Measurements from ENCODE around the gene NEURL1.
"Not testable (repeated sequence)": the region's sequence is repeated elsewhere in the genome, so short reads cannot be mapped to it uniquely, and the experiment has no call there.

NEURL1 gene

DNA sequence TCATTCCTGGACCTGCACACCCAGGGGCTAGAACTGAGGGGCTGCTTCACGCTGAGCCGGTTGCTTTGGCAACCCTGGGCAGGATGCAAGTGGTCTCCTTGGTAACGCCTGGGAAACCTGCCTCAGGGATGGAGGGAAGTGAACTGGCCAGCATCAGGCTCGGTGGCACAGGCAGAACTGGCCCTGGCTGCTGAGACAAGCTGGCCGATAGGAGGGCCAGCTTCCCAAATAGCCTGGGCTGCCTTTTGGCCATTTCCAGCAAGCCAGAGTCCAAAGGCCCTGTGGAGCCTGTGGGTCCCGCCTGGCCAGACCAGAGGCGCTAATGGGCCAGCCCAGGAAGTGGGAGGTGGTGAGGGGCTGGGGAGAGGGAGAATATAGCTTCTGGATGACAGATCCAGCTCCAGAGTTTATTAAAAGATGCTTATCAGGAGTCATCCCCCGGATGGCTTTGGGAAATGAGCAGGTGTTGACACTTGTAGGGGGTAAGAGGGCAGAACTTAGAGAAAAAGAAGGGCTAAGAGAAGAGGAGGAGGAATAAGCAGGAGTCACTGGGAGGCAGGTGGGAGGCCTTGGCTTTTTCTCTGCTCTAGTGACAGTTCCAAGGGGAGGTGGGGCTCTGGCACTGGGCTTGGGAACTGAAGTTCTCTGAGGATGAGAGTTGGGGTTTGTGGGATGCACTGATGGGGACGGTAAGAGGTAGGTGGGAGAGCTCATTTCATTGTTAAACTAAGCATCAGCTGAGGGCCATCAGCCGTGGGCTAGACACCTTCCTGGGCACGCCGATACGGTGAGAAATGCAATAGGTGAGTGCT, 9.6 kb downstream of the NEURL1 start:
- H3K9ac ChIP-seq (ENCODE audit: low read length in 5 of 5) = no peak overlapping the region

DNA sequence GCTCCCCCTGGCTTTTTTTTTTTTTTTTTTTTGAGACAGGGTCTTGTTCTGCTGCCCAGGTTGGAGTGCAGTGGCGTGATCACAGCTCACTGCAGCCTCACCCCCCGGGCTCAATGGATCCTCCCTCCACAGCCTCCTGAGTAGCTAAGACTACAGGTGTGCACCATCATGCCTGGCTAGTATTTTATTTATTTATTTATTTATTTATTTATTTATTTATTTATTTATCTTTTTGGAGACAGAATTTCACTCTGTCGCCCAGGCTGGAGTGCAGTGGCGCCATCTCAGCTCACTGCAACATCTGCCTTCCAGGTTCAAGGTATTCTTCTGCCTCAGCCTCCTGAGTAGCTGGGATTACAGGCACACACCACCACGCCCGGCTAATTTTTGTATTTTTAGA, 10.3 kb downstream of the NEURL1 start:
- H3K27ac ChIP-seq (ENCODE audit: low read depth, low read length); H3K9me3 ChIP-seq (ENCODE audit: control insufficient read depth in 5 of 5, low read length in 5 of 5); H3K36me3 ChIP-seq (ENCODE audit: control insufficient read depth in 5 of 5, insufficient read depth in 5 of 5, low read length in 5 of 5); H3K9ac ChIP-seq (ENCODE audit: low read length in 5 of 5); H3K4me3 ChIP-seq (ENCODE audit: low read depth in 1 of 5, low read length in 5 of 5); H3K4me1 ChIP-seq (ENCODE audit: control insufficient read depth in 5 of 5, insufficient read depth in 5 of 5, low read length in 5 of 5): not testable (repeated sequence)
- peaks cover 9 to 27% (median 22%) of the 10 kb centered on the region in 5 donors for H3K27me3 ChIP-seq (ENCODE audit: control insufficient read depth in 5 of 5, insufficient read depth in 4 of 5, low read length in 5 of 5)

More for the DNA sequence above, 9.6 kb downstream of the NEURL1 start:
- Histone ChIP-seq H3K4me1 (ENCODE audit: control insufficient read depth in 5 of 5, insufficient read depth in 5 of 5, low read length in 5 of 5) (no peaks in the 10 kb centered on the region), H3K4me3 (ENCODE audit: low read depth in 1 of 5, low read length in 5 of 5) (no peak overlapping the region), H3K27ac (ENCODE audit: low read depth, low read length) (no peak overlapping the region), H3K9me3 (ENCODE audit: control insufficient read depth in 5 of 5, low read length in 5 of 5) (no peaks in the 10 kb centered on the region), H3K27me3 (ENCODE audit: control insufficient read depth in 5 of 5, insufficient read depth in 4 of 5, low read length in 5 of 5) (peaks cover 9 to 21% (median 17%) of the 10 kb centered on the region in 5 donors), H3K36me3 (ENCODE audit: control insufficient read depth in 5 of 5, insufficient read depth in 5 of 5, low read length in 5 of 5) (no peaks in the 10 kb centered on the region)

DNA sequence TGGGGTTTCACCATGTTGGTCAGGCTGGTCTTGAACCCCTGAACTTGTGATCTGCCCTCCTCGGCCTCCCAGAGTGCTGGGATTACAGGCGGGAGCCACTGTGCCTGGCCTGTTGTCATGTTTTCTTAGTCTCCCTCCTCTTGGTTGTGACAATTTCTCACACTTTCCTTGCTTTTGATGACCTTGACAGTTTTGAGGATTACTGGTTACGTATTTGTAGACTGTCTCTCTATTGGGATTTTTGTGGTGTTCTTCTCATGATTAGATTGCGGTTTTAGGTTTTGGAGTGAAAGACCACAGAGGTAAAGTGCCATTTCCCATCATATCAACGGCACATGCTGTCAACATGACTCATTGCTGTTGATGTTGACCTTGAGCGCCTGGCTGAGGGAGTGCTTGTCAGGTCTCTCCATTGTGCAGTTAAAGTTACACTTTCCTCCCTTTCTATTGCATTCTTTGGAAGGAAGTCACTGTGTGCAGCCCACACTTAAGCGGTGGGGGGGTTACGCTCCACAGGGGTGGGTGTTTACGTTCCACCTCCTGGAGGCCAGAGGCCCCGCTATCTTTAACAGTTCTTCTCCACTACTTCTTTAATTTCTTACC, 10.8 kb downstream of the NEURL1 start:
- H3K27me3 ChIP-seq (ENCODE audit: control insufficient read depth in 5 of 5, insufficient read depth in 4 of 5, low read length in 5 of 5) = peaks cover 9 to 27% (median 22%) of the 10 kb centered on the region in 5 donors
- no peak overlapping the region for H3K4me3 ChIP-seq (ENCODE audit: low read depth in 1 of 5, low read length in 5 of 5)
- H3K4me1 ChIP-seq (ENCODE audit: control insufficient read depth in 5 of 5, insufficient read depth in 5 of 5, low read length in 5 of 5) = no peaks in the 10 kb centered on the region
- H3K9ac ChIP-seq (ENCODE audit: low read length in 5 of 5) = no peak overlapping the region
- H3K27ac ChIP-seq (ENCODE audit: low read depth, low read length) = no peak overlapping the region
- no peaks in the 10 kb centered on the region for H3K36me3 ChIP-seq (ENCODE audit: control insufficient read depth in 5 of 5, insufficient read depth in 5 of 5, low read length in 5 of 5)
- no peaks in the 10 kb centered on the region for H3K9me3 ChIP-seq (ENCODE audit: control insufficient read depth in 5 of 5, low read length in 5 of 5)

DNA sequence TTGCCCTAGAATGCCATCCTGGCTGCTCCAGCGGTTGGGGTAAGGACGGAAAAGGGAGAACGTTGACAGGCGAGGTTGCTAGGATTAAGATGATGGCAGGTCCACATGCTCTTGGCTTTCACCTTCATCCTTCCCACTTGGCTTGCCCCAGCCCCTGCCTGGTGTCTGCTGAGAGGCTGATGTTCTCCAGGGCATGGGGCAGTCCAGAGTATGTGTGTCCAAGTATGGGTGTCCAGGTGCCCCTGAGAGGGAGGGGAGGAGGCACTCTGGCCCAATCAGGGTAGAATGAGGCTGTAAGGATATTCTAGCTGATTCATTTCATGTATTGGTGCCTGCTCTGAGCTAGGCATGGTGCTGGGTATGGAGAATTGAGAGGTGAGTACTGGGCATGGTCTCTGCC, 12.6 kb downstream of the NEURL1 start:
- Histone ChIP-seq H3K9ac (ENCODE audit: low read length in 5 of 5) (no peak overlapping the region), H3K27ac (ENCODE audit: low read depth, low read length) (no peak overlapping the region), H3K27me3 (ENCODE audit: control insufficient read depth in 5 of 5, insufficient read depth in 4 of 5, low read length in 5 of 5) (peaks cover 6 to 21% (median 19%) of the 10 kb centered on the region in 5 donors), H3K4me1 (ENCODE audit: control insufficient read depth in 5 of 5, insufficient read depth in 5 of 5, low read length in 5 of 5) (no peaks in the 10 kb centered on the region), H3K36me3 (ENCODE audit: control insufficient read depth in 5 of 5, insufficient read depth in 5 of 5, low read length in 5 of 5) (no peaks in the 10 kb centered on the region), H3K4me3 (ENCODE audit: low read depth in 1 of 5, low read length in 5 of 5) (no peak overlapping the region), H3K9me3 (ENCODE audit: control insufficient read depth in 5 of 5, low read length in 5 of 5) (no peaks in the 10 kb centered on the region)

DNA sequence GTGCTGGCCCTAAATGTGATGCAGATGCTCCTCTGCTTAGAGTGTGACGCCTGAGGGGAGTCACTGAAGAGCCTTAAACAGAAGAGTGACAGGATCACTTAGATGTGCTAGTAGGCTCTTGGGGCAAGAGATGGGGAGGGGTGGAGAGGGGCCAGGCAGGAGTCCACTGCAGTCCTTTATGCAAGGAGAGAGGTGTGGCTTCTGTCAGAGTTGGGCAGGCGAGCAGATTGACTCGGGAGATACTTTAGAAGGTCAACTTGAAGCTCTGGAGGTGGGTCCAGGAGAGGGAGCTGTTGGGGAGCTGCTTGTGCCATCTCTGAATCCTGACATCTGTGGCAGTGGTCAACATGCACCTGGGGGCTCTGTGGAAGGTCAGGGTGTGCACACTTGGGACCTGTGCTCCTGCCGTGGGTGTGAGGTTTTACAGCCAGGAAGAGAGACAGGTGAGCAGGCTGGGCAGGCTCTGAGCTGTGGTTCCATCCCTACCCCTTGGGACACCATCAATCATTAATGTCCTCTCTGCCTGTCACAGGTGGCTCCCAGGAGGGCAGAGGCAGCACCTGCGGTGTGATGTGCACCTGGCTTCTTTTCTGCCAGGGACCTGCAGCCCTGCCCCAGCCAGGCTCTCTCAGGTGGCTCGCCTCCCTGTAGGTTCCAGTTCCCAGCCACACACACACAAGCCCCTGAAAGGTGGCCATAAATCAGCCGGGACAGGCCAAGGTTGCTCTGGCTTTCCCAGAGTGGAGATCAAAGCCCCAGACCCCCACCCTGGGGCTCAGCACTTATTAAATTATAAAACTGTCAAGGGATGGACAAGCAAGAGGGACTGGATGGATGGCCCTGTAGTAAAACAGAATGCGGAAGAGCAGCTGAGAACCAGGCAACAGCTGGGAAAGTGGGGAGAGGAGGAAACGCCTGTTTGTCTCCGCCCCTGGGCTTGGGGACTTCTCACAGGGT, 14.0 kb downstream of the NEURL1 start:
- H3K9ac ChIP-seq (ENCODE audit: low read length in 5 of 5) = no peak overlapping the region
- H3K27ac ChIP-seq (ENCODE audit: low read depth, low read length) = no peak overlapping the region
- no peak overlapping the region for H3K4me3 ChIP-seq (ENCODE audit: low read depth in 1 of 5, low read length in 5 of 5)
- no peaks in the 10 kb centered on the region for H3K4me1 ChIP-seq (ENCODE audit: control insufficient read depth in 5 of 5, insufficient read depth in 5 of 5, low read length in 5 of 5)
- H3K27me3 ChIP-seq (ENCODE audit: control insufficient read depth in 5 of 5, insufficient read depth in 4 of 5, low read length in 5 of 5) = peaks cover 5 to 19% (median 17%) of the 10 kb centered on the region in 5 donors
- no peaks in the 10 kb centered on the region for H3K36me3 ChIP-seq (ENCODE audit: control insufficient read depth in 5 of 5, insufficient read depth in 5 of 5, low read length in 5 of 5)
- H3K9me3 ChIP-seq (ENCODE audit: control insufficient read depth in 5 of 5, low read length in 5 of 5) = no peaks in the 10 kb centered on the region

DNA sequence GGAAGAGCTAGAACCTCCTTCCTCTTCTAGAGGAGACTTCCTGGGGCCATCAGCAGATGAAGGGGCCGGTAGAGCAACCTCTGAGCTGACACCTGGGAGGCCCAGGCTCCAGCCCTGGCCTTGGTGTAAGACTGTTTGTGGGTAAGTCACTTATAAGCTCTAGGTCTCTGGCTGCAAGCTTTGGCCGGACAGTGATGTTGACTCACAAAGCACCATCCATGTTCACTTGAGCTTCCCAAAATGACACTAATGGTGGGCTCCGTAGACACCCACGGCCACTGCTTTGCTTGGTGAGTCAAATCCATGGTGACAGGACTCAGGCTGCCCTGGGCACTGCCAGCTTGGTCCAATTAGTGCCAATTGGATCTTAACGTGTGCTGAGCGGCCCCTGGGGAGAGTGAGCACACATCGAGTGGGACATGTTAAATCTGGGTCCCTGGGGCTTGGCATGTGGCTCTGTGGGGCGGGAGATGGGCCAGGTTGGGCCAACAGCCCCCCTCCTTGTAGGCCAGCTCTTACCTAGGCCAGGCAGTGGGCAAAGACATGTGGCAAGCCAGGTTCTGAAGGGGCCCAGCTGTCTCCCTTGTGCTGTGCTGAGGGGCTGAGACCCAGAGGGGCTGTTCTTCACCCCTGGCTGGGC, 16.7 kb downstream of the NEURL1 start:
- Histone ChIP-seq H3K9me3 (ENCODE audit: control insufficient read depth in 5 of 5, low read length in 5 of 5) (no peaks in the 10 kb centered on the region), H3K27ac (ENCODE audit: low read depth, low read length) (no peak overlapping the region), H3K9ac (ENCODE audit: low read length in 5 of 5) (no peak overlapping the region), H3K4me1 (ENCODE audit: control insufficient read depth in 5 of 5, insufficient read depth in 5 of 5, low read length in 5 of 5) (peaks cover 0 to 1% (median 0%) of the 10 kb centered on the region in 5 donors), H3K4me3 (ENCODE audit: low read depth in 1 of 5, low read length in 5 of 5) (no peak overlapping the region), H3K27me3 (ENCODE audit: control insufficient read depth in 5 of 5, insufficient read depth in 4 of 5, low read length in 5 of 5) (peaks cover 5 to 17% (median 16%) of the 10 kb centered on the region in 5 donors), H3K36me3 (ENCODE audit: control insufficient read depth in 5 of 5, insufficient read depth in 5 of 5, low read length in 5 of 5) (no peaks in the 10 kb centered on the region)

DNA sequence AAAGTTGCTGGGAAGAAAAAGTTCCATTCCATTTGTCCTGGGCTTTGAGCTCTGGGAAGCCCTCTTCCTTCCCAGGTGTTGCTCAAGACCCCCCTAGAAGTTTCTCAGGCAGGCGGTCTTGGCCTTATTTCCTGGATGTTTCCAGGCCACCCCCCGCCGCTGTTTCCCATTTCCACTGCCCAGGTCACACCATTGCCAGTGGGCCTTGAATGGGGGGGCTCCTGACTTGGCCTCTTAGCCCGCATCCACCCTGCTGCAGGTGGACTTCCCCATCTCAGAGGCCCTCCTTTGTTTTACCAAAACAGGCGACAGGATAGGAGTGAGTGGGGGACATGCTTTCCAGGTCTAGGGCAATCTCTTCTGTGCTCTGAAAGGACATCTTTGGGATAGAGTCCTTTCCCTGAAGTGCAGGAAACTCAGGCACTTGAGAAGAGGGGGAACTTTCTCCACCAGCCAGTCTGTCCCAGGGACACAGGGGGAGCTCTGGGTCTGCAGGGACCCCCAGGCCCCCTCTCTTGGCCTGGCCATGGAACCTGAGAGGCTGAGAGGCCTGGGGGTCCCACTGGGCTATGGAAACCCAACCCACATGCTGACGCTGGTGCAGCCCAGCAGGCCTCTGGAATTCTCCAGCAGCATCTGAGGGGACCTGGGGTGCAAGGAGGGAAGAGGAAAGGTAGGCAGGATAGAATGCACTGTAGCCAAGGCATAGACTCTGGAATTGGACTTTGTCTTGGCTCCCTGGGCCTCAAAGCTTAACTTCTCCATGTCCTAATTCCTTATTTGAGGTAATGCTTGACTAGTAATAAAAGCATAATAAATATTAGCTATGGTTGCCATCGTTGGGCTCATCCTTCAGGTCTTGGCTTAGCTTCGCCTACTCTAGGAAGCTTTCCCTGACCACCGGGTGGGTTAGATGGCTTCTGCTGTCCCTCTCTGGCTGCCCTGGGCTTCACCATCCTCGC, 17.6 kb downstream of the NEURL1 start:
- peaks cover 5 to 13% (median 11%) of the 10 kb centered on the region in 5 donors for H3K27me3 ChIP-seq (ENCODE audit: control insufficient read depth in 5 of 5, insufficient read depth in 4 of 5, low read length in 5 of 5)
- H3K4me1 ChIP-seq (ENCODE audit: control insufficient read depth in 5 of 5, insufficient read depth in 5 of 5, low read length in 5 of 5) = peaks cover 0 to 8% (median 0%) of the 10 kb centered on the region in 5 donors
- no peak overlapping the region for H3K4me3 ChIP-seq (ENCODE audit: low read depth in 1 of 5, low read length in 5 of 5)
- no peaks in the 10 kb centered on the region for H3K36me3 ChIP-seq (ENCODE audit: control insufficient read depth in 5 of 5, insufficient read depth in 5 of 5, low read length in 5 of 5)
- H3K27ac ChIP-seq (ENCODE audit: low read depth, low read length) = no peak overlapping the region
- no peak overlapping the region for H3K9ac ChIP-seq (ENCODE audit: low read length in 5 of 5)
- no peaks in the 10 kb centered on the region for H3K9me3 ChIP-seq (ENCODE audit: control insufficient read depth in 5 of 5, low read length in 5 of 5)

DNA sequence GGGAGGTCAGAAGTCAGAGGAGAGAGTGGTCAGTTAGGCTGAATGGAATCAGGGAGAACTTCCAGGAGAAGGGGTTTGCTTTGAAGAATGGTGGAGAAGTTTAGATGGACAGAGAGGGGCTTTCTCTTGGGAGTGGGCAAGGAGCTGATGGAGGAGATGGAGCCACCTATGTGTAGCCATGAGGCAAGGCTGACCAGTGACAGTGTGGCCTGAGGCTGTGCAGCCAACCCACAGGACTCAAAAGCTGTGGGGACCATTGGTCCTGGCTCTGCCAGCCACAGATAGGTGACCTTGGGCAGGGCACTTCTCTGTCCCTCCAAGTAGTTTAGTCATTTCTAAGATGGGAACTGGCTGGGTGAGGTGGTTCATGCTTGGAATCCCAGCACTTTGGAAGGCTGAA, 18.7 kb downstream of the NEURL1 start:
- H3K4me1 ChIP-seq (ENCODE audit: control insufficient read depth in 5 of 5, insufficient read depth in 5 of 5, low read length in 5 of 5) = peaks cover 0 to 8% (median 0%) of the 10 kb centered on the region in 5 donors
- no peak overlapping the region for H3K27ac ChIP-seq (ENCODE audit: low read depth, low read length)
- H3K9me3 ChIP-seq (ENCODE audit: control insufficient read depth in 5 of 5, low read length in 5 of 5) = no peaks in the 10 kb centered on the region

More for the DNA sequence above, 18.7 kb downstream of the NEURL1 start:
- Histone ChIP-seq H3K36me3 (ENCODE audit: control insufficient read depth in 5 of 5, insufficient read depth in 5 of 5, low read length in 5 of 5) (no peaks in the 10 kb centered on the region), H3K9ac (ENCODE audit: low read length in 5 of 5) (no peak overlapping the region), H3K4me3 (ENCODE audit: low read depth in 1 of 5, low read length in 5 of 5) (no peak overlapping the region), H3K27me3 (ENCODE audit: control insufficient read depth in 5 of 5, insufficient read depth in 4 of 5, low read length in 5 of 5) (peaks cover 5 to 10% (median 9%) of the 10 kb centered on the region in 5 donors)
